HG03097 (cell line): ENCODE data around the gene S1PR1.

Experiments
- ATAC-seq: cut with Tn5 transposase; IDR thresholded peaks from one replicate; pipeline ENCODE4 v1.9.1; 2021; ENCODE audit not compliant: unreplicated experiment, low FRiP score

S1PR1 gene

DNA sequence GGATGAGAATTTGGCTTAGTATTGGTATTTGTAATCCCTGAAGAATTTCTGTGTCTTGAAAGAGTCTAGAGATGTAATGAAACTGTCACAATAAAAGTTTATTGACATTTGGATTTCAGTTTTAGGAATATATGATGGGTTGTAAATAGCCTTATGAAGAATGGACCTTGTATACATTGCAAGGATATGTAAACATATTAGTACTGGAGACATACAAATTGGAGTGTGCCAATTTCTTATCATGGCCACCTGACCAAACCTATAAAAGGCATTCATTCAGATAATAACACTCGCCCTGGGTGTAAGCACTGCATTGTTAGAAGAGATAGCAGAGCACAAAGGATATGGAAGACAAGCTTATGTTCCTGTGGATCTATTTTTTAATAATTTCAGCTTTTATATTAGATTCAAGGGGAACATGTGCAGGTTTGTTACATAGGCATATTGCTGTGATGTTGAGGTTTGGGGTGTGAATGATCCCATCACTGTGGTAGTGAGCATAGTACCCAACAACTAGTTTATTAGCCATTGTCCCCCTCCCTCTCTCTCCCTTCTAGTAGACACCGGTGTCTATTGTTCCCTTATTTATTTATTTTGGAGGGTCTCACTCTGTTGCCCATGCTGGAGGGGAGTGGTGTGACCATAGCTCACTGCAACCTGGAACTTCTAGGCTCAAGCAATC is 8.6 kb downstream of the S1PR1 start:
- no peak for ATAC-seq

- peak; percentile 80 for ATAC-seq
Measured at GRCh38 chr1:101247404-101248287, 10.8 kb downstream of the S1PR1 start.

DNA sequence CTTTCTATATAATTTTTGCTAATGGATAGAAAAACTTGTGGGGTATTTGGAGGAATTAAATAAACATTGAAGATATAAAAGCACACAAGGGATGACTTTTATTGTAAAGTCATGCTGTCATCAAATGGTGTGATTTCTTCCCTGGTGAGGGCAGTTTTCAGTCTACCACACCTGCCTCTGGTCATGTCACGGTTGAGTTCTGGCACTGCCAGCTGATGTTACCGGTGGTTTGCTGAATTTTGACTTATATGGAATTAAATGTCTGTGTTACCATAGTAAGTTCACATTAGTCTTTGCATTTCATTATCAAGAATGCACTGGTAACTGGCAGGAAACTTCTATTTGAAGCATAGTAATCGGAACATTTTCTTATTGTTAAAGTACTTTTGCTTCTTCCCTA is 13.4 kb downstream of the S1PR1 start:
- no peak for ATAC-seq

- no peak for ATAC-seq
Measured at GRCh38 chr1:101250656-101251272, 13.9 kb downstream of the S1PR1 start.

GRCh38 chr1:101251504-101251903 is 14.7 kb downstream of the S1PR1 start:
- no peak for ATAC-seq

DNA sequence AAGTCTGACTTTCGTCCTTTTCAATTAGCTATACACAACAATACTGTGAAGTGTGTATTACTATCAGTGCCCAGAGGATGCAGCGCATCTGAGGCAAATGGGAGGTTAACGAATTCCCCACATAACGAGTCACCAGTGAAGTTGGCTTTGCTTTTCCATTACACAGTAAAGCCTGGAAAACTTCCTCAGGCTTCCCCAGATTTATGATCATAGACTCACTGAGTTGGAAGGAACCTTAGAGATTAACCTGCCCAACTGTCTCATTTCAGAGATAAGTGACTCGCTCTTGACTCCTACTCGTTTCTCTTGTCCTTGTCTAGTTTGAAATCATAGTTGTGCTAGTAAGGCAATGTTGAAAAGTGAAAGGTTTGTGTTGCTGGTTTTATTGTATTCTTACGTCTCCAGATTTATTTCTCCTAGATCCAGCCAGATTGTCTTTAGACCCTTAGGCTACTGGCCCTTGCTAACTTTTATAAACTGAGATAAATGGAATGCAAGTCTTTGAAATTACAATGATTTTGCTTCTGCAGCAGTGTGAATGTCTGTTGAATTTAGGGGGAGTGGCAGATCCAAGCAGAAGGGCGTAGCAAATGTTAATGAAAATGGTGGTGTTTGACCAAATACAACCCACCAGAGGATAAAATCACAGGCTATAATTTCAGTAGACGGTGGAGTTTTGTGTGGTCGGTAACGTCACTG is 17.3 kb downstream of the S1PR1 start:
- no peak for ATAC-seq

GRCh38 chr1:101257500-101258325 is 20.9 kb downstream of the S1PR1 start:
- peak; percentile 74 for ATAC-seq

DNA sequence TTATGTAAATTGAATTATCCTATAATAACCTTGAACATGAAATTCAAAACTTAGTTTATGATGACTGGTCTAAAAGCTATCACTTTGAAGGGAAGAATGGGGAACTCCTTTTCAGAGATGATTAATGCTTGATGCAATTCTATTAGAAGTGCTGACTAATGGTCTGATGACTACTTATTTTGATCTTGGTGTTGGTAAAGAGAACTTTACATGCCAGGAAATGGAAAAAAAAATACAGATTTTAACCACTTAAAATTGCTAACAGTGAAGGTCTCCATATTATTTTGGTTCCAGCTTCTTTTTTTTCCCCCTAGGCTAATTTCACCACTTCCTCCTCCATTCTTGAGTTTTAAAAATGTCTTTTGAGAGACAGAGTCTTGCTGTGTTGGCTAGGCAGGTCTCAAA is 22.9 kb downstream of the S1PR1 start:
- no peak for ATAC-seq

DNA sequence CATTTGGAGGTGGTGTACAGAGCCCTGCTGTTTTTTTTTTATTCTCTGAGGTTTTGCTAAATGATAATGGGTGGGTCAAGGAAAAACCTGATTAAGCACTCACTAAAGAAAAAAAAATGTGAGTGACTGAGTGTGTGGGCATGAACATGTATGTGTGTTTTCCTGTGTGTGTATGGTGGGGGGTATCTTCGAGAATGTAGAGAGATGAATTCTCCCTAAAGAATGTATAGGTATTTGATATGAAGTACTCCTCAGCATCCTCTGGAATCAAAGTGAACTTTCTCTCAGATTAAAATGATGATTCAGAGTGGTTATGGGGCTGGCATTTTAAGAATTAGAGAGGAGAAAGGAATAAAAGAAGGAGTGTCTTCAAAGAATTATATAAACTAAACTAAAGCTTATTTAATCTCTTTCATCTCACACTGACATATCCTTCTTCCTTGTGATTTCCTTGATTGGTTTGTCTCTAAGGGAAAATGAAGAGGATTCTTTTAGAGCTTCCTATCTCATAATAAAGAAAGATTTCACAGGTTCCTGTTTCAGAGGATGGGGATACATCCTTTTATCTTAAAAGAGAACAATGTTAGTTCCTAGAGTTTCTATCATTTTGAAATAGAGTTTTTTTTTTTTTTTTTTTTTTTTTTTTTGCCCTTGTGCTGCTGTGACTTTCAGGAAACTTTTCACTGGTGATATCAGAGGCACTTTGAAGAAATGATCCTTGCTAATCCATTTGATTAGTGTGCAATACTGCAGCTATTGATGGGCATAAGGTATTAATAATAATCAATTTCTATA is 23.9 kb downstream of the S1PR1 start:
- no peak for ATAC-seq

DNA sequence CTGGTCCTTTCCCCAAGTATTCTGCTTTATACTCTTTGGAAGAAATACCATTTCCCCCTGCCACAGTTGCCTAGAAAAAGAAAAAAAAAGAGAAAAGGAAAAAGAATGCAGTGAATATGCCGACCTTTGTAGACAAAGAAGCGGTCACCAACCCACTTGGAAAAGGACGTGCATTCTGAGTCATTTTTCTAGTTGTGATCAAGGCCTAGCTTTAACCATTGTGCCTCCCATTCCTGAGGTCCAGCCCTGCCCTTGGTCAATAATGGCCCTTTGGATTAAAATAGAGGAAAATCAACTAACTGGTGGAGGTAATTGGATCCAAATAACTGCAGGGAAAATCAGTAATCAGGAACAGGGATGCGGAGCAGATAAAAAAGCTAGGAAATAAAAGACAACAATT is 24.8 kb downstream of the S1PR1 start:
- ATAC-seq, result no peak

DNA sequence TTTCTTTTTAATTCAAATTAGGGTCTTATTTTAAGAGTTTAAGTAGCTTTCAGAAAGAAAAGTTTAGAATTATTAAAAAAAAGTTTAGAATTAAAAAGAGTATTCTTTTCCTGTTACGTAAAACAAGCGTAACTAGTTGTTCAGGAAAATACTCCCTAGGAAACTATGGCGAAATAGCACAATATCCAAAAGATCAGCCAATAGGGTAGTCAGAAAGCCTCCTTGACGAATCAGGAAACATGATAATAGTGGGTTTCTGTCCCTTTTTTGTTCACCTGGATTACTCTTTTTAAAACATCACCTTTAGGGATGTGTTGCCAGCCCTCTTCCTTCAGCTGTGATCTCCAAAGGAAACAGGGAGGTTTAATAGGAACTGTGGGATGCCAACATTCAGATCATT is 25.2 kb downstream of the S1PR1 start:
- no peak for ATAC-seq

DNA sequence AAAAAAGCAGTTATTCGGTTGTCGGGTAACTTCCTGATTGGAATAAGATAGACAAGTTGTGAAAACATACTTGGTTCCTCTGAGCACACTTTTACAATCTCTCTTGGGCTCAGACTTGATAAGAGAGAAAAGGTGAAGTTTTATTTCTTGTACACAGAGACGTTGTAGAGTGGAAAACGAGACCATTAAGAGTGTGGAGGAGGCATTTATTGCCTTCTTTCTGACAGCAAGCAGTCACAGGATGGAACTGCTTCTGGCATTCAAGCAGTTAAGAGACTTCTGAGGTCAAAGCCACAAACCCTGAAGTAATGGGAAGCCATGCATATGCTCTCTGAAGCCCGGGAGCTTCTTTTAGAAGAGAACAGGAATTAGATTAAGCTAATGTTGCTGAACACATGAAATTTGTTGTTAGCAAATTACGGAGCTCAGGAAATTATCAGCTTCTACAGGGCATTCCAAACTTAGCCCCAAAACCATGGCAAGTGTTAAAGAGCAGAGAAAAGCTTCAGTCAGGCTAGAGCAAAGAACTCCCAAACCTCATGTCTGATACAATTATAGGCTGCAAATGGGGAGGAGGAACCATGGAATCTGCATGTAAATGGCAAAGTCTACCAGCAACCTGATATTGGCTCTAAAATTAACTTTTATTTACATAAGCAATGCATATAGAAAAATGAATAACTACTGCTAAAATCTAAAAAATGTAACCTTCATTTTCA is 26.0 kb downstream of the S1PR1 start:
- ATAC-seq, result no peak

DNA sequence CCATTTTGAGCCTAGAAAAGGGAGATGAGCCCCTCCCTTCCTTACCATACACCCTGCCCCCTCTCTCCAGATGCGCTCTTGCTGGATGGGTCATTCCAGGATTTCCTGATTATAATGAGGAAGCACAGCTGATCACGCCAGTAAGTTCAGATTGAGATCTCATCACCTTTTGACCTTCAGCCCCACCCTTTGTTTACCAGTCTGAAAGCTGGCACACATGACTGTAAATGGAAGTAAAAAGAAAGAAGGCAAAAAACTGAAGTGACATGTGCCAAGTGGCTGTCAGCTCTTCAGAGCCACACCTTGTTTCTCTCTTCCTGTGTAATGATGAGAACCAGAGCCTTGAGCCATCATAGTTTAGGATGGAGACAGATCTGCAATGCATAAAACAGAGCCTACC is 27.9 kb downstream of the S1PR1 start:
- no peak for ATAC-seq

GRCh38 chr1:101265684-101266083 is 28.9 kb downstream of the S1PR1 start:
- ATAC-seq, result no peak

GRCh38 chr1:101267082-101267481 is 30.3 kb downstream of the S1PR1 start:
- no peak for ATAC-seq

DNA sequence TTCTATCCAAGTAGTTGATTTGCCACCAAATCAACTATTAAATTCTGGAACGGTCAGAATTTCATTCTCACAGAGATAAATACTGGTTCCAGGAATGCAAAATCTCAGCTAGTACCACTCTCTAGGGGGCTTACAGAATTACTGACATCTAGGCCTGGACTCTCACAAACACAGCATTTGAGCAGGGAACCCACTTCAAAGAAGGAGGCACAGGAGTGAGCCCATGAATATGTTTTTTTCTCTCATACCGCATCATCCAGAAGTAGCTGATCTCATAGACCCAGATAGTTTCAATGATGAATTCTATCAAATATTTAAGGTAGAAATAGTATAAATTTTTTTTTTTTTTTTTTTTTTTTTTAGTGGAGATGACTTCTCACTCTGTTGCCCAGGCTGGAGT is 32.1 kb downstream of the S1PR1 start:
- no peak for ATAC-seq

GRCh38 chr1:101275672-101276071 is 38.9 kb downstream of the S1PR1 start:
- no peak for ATAC-seq

DNA sequence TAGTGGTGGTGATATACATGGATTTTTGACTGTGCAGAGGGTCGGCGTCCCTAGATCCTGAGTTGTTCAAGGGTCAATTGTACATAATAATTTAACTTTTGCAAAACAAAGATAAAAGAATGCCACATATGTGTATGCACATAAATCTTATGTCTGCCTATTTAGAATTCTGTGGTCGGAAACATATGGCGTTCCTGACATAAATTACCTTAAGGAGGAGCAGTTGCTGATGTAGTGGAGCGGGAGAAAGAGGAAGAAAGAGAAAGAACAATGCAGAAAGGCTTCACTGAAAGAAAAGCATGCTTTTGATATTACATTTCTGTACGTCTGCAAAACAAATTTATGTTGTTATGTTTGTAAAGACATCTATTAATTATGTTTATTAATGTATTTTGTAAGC is 40.0 kb downstream of the S1PR1 start:
- ATAC-seq, result no peak

GRCh38 chr1:101278238-101278637 is 41.4 kb downstream of the S1PR1 start:
- ATAC-seq, result no peak
